Mucosa of gallbladder (tissue), 1 donor: ENCODE results near the gene CLMN. TPM values are rescaled to one million over a fixed set of nuclear protein-coding genes. Genes with fewer than 3 reads are reported as not detected.
"Not testable (repeated sequence)": the region's sequence is repeated elsewhere in the genome, so short reads cannot be mapped to it uniquely, and the experiment has no call there.

Source experiments
- DNase-seq: peaks from one replicate; pipeline ENCODE4 v3.0.0-alpha.2; 2020; ENCODE audit warnings: low spot score
- total RNA-seq: library from RNA; stranded (reverse); gene quantifications from one replicate; pipeline ENCODE4 v1.2.1, GENCODE V29; 2021
- donor health status: DM: no; HTN: no; CAD: no.

CLMN gene
- total RNA-seq, 1 donor from 2014 or later: 63.5 TPM

- DNase-seq: no peak
Observed at GRCh38 chr14:95288672-95289322, 30.9 kb downstream of the CLMN start.

DNA sequence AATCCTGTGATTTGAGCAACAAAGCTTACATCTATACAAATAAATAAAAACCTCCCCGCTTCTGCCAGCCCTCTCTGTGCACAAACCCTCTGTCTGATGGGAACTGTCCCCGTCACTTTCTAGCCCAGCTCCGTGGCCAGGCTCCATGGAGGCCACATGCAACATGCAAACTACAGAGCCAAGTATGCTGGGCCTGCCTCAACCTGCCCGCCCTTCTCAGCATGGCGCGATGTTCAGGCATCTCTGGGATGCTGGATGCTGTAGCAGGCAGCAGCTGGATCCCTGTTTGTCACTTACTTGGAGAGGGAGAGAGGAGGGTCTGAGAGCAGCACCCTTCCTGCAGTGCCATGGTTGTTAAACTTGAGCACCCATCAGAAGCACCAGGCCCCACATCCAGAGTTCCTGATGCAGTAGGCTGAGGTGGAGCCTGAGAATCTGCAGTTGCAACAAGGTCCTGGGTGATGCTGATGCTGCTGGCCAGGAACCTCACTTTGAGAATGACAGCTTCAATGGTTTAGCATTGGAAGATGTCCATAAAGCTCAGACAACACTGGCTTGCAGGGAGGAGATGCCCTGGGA lies 32.4 kb downstream of the CLMN start:
- DNase-seq: no peak

- DNase-seq: no peak
Observed at GRCh38 chr14:95286645-95287044, 33.1 kb downstream of the CLMN start.

- no peak for DNase-seq
Observed at GRCh38 chr14:95285566-95285965, 34.1 kb downstream of the CLMN start.

GRCh38 chr14:95283802-95284201 lies 35.9 kb downstream of the CLMN start:
- DNase-seq: not testable (repeated sequence)

GRCh38 chr14:95282986-95283380 lies 36.7 kb downstream of the CLMN start:
- DNase-seq: not testable (repeated sequence)

GRCh38 chr14:95282354-95282985 lies 37.2 kb downstream of the CLMN start:
- DNase-seq: no peak

DNA sequence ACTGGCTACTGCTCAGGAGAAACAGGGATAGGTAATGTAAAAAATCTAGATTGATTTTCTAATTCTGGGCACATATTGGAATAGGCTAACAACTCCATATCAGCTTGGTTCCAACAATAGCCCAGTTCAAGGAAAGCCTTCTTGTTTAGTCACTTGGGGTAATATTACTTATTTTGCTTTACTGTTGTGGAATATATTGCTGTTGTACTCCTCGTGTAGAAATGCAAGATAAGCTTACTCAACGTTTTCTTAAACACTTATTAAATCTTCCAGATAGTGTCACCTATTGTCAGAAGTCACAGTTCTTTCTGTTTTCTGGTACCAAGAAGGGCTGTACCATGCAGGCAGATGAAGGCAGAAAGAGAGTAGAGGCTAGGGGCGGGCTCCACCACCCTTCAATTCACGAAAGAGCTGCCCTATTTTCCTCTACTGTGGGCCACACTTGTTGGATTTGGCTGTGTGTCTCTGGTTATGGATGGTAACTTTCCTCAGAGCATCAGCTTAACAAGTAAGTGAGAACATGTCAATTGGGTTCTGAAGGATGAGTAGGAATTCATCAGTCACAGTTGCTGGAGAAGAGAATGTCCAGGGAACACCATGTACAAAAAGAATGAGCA lies 38.0 kb downstream of the CLMN start:
- DNase-seq: no peak

DNA sequence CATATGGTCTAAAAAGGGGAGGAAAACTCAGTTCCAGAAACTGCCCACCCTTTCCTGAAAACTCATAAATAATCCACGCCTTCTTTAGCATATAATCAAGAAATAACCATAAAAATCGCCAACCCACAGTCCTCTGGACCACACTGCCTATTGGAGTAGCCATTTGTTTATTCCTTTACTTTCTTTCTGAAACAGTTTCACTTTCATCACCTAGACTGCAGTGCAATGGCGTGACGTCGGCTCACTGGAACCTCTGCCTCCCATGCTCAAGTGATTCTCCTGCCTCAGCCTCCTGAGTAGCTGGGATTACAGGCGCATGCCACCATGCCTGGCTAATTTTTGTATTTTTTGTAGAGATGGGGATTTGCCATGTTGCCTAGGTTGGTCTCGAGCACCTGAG lies 44.2 kb downstream of the CLMN start:
- no peak for DNase-seq

DNA sequence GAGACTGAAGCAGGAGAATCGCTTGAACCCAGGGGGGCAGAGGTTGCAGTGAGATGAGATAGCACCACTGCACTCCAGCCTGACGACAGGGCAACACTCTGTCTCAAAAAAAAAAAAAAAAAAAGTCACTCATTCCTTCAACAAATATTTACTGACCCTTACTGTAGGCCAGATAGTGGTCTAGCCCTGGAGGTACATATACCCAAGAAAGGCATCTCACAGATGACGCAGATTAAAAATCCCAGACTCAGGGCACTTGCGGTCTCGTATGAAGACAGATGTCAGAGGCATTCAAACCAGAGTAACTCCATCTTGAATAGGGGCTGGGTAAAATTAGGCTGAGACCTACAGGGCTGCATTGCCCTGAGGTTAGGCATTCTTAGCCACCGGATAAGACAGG lies 44.8 kb downstream of the CLMN start:
- no peak for DNase-seq

GRCh38 chr14:95274279-95274678 lies 45.4 kb downstream of the CLMN start:
- DNase-seq: no peak

- DNase-seq: no peak
Observed at GRCh38 chr14:95273001-95273978, 46.4 kb downstream of the CLMN start.

- no peak for DNase-seq
Observed at GRCh38 chr14:95272057-95272456, 47.7 kb downstream of the CLMN start.

GRCh38 chr14:95270203-95270602 lies 49.5 kb downstream of the CLMN start:
- no peak for DNase-seq

DNA sequence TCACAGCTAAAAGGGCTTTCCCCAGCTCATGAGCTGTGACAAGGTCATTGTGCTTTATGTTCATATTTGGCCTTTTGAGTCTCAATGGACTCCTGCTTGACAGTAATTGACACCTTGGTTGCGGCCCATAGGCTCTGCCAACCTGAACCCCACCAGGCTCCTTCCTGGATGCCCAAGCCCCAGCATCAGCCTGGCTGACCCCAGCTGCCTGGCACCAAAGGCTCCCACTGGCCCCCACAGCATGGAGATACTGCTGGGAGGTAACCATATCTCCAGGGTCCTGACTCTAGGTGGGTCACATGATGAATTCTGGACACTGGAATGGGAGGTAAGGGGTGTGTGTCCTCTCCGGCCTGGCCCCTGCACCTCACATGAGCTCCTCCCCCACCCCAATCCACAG lies 50.2 kb downstream of the CLMN start:
- DNase-seq: no peak

GRCh38 chr14:95268350-95268749 lies 51.4 kb downstream of the CLMN start:
- DNase-seq: no peak

- no peak for DNase-seq
Observed at GRCh38 chr14:95267306-95267705, 52.4 kb downstream of the CLMN start.

DNA sequence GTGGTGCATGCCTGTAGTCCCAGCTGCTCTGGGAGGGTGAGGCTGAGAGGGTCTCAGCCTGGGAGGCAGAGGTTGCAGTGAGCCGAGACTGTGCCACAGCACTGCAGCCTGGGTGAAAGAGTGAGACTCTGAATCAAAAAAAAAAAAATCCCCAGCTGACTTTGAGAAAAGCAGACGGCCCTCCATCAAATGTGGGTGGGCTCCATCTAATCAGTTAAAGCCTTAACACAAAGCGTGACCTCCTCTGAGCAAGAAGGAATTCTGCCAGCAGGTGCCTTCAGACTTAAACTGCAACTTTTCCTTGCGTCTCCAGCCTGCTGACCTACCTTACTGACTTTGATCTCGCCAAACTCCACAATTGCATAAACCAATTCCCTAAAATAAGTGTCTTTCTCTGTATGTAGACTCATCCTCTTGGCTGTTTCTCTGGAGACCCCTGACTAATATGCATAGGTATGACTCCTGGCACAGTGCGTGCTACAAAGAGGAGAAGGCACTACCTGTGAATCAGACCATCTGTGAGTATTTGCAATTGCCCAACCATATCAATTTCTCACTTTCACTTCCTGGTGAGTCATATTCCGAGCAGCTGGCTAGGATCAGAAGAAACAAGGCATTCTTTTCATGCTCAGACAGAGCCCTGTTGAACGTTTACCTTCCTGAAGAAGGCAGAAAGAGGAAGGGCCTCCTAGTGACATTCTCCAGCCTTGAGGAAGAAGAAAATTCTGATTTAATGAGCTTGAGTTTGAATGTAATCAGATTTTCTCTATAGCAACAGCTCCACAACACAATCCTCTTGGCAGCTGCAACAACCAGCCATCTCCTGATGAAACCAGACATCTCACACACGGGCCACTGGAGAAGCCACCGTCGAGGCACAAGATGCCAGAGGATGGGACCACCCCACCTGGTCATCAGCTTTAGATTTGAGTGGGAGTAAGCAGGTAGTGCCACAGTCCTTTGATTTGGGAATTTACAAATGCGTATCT lies 54.3 kb downstream of the CLMN start:
- peak; percentile 73 for DNase-seq

- no peak for DNase-seq
Observed at GRCh38 chr14:95264271-95264973, 55.3 kb downstream of the CLMN start.
